DND-41 (cell line): ENCODE measurements around the gene LRRC28.

Experiments used
- CTCF ChIP-seq: IDR thresholded peaks from 2 replicates; pipeline ENCODE4 v1.5.1; 2012; ENCODE audit warnings: borderline replicate concordance, low read length, moderate library complexity, mild to moderate bottlenecking; ENCODE audit not compliant: poor library complexity, severe bottlenecking; ENCODE audit errors: extremely low read depth
- EZH2 ChIP-seq: IDR thresholded peaks from 3 replicates; pipeline ENCODE4 v1.6.1; 2012; ENCODE audit warnings: borderline replicate concordance, low read depth, mild to moderate bottlenecking, moderate library complexity, low read length, inconsistent platforms; ENCODE audit not compliant: severe bottlenecking

- TF ChIP-seq CTCF (no peak), EZH2 (no peak)
Observed at GRCh38 chr15:99267957-99268356, 16.7 kb downstream of the LRRC28 start.
